Superior temporal gyrus (tissue), 1 donor: Measurements from ENCODE around the gene PDE4B.

ENCODE experiments used
- DNase-seq: peaks from one replicate; pipeline ENCODE4 v3.0.0-alpha.2; 2016; ENCODE audit errors: extremely low spot score

PDE4B gene

DNA sequence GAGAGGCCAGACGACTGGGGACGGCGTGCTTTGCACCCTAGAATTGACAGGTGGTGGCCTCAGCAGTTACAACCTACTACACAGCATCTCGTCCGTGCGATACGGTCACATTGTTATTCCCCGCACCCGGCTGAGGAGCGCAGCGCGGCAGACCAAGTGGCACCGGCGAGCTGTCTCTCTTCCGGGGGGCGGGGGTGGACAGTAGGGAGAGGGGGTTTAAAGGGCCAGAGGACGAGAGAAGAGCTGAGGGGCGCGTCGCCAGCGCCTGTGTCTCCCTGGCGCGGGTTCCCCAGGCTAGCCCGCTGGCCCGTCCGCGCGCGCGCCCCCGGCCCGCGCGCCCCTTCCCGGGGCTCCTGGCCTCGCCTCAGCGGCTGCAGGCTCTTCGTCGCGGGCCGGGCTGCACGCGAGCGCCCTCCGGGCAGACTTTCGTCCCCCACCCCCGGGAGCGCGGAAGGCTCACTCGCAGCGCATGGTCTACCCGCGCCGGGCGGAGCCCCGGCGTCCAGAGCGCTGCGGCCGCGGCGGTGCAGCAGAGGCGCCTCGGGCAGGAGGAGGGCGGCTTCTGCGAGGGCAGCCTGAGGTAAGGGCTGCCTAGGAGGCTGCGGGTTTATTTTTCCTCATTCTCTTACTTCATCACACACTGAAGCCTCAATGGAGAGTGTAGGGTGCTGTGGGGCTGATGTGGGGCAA is at the start of gene PDE4B:
TSS of gene PDE4B (plus strand) at position 227 of the 690 bp plus-strand sequence.
- DNase-seq: no peak

DNA sequence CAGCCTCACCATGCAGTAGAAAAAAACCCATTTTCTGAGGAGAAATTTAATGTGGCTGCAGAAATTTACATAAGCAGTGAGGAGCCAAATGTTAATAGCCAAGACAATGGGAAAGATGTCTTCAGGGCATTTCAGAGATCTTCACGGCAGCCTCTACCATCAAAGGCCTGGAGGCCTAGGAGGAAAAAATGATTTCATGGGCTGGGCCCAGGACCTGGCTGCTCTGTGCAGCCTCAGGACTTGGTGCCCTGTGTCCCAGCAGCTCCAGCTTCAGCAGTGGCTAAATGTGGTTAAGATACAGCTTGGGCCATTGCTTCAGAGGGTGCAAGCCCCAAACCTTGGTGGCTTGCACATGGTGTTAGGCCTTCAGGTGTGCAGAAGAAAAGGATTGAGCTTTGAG is 48.0 kb upstream of the PDE4B start:
- DNase-seq: no peak

DNA sequence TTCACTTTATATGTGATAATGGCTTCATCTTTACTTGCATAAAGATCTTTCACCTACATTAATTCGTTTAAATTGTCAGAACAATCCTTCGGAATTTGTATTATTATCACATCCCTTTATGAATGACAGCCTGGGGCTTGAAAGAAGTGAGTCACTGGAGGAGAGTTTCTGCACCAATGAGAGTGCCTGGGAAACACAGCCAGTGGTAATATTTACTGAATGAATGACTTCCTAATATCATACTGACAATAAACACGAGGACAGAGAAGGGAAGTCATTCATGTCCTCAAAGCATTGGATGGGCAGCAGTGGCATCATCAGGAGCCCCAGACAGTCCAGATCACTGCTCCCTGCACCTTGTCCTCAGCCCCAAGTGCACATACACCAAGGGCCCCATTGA is 40.7 kb upstream of the PDE4B start:
- no peak for DNase-seq

DNA sequence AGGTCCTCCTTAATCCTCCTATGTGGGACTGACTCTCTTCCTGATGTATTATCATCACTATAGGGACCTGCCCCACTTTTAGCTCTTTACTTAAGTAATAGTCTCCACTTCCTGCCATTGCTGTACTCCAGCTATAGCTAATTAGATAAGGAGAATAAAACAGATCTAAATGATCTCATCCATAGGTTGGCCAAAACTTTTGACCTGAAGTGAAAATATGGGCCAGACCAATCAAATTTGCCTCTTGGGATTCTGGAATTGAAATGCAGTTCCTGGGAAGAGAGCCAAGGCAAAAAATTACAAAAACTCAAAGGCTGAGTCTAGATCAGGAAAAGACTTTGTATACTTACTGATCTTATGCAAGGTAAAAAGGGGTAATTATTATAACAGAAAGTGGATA is 36.1 kb upstream of the PDE4B start:
- no peak for DNase-seq

DNA sequence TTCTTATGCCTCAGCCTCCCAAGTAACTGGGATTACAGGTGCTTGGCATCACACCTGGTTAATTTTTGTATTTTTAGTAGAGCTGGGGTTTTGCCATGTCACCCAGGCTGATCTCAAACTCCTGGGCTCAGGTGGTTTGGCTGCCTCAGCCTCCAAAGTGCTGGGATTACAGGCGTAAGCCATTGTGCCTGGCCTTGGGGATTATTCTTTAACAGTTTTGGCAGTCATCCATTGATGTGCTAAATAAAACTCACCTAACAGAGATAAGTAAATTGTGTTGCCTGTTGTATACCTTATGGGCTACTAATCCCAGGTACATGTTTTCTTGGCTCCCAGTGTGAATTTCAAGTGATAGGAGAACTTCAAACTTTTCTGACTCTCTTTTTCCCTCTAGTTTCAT is 35.2 kb upstream of the PDE4B start:
- no peak for DNase-seq

DNA sequence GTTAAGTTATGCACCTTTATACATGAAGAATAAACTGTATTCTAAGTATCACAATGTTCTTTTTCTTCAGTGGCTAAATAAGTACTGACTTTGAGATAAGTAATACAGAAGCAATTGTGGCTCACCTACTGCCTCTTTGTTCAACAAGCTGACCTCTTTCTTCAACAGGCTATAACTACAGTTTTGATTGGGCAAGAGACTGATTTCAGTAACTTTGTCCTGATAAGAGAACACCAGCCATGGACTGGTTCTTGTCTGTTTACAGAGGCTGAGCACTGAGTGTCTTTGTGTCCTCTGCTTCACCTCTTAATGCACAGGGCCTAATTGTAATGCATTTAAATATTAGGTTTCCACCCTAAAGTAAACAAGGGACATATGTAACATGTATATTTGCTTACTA is 34.6 kb upstream of the PDE4B start:
- no peak for DNase-seq

DNA sequence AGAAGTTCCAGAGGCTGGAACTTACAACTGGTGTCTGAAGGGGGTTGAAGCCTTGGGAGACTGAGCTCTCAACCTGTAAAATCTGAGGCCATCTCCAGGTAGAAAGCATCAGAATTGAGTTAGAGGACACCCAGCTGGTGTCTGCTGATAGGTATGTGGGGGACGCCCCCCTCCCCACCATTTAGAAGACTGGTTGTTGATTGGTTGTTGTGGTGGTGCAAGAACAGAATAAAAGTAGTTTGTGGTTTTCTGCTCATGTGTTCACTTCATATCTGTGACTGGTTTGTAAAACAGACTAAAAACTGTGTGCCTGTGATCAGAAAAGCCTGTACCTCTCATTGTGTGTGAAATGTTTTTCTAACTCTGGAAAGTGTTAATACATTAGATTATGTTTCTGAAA is 33.2 kb upstream of the PDE4B start:
- DNase-seq: no peak

DNA sequence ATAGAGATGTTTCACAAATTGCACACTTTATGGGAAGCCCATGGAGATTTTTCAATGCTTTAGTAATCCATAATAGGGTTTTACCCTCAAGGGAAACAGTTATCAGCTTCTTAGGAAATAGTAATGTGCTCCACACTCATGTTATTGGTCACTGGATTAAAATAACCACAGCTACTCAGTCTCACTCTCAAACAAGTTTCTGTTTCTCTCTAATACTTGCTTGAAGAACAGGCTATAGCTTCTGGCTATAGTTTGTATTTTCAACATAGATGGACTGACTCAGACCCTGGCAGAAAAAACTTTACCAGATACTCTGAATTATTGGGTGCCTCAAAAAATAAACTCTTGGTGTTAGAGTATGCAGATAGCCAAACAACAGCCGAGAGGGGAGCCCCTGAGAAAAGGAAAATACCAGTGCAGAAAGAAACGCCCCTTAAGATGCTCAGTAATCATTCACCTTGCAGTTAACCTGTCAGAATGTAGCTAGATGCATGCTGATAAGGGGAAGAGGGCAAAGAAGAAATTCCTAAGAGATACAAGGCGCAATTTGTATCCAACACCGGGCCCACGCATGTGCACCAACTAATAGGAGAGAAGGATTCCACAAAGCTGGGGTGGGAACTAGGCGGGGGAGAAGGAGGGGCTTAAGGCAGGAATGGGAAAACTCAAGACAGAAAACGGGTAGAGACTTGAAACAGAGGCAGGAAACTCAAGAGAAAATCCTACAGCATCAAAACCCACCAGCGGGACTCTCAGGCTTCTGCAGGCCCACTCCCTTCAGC is 30.4 kb upstream of the PDE4B start:
- no peak for DNase-seq

DNA sequence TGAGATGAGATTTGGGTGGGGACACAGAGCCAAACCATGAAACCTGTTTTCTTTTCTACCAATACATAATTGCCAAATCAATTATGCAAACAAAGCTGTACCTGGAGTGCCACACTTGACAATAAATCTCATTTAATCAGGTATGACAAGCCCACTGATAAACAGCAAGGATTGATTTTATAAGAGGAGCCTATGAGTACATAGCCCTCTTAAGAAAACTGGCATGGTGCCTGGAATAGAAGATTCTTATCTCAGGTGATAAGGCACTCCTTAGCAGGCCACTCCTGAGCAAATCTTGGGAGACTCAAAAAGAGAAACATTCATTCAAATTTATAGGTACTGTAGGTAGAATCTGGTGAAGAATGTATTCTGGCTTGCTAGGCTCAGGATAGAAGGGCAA is 28.6 kb upstream of the PDE4B start:
- no peak for DNase-seq

DNA sequence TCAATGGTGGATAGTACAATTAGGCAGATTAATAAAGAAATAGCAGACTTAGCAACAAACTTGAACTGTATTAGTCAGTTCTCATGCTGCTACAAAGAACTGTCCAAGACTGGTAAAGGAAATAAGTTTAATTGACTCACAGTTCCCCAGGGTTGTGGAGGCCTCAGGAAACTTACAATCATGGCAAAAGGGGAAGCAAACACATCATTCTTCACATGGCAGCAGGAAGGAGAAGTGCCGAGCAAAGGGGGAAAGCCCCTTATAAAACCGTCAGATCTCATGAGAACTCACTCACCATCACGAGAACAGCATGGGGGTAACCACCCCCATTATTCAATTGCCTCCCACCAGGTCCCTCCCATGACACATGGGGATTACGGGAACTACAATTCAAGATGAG is 27.1 kb upstream of the PDE4B start:
- no peak for DNase-seq

DNA sequence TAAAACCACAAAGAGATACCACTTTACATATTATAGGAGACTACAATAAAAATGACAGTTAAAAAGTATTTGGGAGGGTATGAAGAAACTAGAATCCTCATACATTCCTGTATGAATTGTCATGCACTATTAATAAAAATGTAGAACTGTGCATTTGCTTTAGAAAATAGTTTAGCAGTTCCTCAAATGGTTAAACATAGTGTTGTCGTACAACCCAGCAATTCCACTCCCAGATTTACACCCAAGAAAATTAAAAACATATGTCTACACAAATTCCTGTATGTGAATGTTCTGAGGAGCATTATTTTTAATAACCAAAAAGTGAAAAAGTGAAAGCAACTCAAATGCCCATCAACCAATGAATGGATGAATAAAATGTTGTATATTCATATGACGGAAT is 23.1 kb upstream of the PDE4B start:
- no peak for DNase-seq

DNA sequence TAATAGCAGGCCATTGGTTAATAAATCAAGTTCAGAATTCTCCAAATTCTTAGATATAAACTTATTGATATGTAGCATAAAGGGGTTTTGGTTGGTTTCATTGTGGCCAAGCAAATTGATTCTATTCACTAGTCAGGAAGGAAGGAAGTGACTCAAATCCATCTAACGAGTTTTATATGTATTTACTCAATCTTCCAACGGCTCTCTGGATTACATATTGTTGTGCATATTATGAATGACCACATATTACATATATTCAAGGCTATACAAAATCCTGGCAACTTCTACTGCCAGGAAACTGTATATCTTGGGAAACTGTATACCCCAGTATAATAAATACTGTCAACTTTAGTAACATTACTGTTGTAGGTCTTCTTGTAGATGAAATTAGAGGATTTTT is 20.1 kb upstream of the PDE4B start:
- DNase-seq: no peak

DNA sequence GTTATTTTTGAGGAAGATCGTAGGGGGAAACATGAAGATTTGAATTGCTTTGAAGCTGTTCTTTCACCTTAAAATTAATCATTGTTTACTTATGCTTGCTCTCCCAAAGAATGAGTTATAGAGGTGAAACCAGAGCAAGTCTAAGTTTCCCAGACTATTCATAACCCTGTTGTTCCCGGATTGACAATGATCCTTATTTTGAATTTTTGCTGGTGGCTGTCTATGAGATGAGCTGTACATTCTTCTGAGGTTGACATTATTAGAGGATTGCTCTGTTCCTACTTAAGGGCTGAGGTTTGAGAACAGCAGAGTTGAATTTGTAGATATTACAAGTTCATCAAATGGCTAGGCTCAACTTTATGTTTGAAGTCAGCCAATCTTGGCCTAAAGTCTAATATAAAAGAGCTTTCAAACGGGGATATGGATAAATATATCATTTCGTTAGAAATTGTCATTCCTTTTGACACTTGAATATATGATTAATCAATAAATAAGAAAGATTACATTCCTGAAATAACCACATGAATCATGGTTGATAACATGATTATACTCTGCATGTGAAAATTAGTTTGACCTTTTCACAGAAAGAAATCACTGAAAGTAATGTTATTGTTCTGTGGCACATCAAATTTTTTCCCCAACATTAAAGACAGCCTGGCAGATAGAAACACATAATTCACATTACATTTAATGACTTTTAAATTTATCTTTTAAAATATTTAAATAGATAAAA is 19.1 kb upstream of the PDE4B start:
- no peak for DNase-seq

DNA sequence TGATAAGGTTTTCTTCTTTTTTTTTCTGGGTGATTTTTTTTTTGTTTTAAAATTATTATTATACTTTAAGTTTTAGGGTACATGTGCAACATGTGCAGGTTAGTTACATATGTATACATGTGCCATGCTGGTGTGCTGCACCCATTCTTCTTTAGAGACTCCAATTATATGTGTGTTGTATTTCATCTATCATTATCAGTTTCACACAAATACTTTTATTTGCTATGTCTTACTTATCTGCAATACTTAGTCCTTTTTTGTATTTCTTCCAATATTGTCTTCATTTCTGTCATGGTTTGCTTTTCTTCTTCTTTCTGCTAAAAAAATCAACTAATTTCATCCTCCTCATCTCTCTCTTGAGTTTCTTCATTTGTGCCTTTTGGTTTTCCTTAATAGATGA is 3.9 kb upstream of the PDE4B start:
- no peak for DNase-seq

DNA sequence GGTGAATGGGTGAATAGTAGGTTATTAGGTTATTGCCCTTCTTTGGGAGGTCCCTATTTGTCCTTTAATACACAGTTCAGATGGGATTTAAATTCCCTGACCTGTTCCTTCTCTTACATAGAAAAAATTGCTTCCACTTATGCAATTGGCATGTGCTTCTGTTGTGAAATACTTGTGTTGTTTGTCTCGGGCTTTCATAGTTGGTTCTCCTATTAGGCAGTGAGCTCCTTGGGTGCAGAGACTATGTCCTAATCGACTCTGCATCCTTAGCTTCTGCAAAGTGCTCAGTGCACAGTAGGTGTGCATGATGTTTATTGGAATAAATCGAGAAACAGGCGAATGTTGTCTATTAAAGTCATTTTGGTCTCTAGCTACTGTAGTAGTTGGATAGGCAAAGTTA is 1.3 kb upstream of the PDE4B start:
- DNase-seq: no peak

DNA sequence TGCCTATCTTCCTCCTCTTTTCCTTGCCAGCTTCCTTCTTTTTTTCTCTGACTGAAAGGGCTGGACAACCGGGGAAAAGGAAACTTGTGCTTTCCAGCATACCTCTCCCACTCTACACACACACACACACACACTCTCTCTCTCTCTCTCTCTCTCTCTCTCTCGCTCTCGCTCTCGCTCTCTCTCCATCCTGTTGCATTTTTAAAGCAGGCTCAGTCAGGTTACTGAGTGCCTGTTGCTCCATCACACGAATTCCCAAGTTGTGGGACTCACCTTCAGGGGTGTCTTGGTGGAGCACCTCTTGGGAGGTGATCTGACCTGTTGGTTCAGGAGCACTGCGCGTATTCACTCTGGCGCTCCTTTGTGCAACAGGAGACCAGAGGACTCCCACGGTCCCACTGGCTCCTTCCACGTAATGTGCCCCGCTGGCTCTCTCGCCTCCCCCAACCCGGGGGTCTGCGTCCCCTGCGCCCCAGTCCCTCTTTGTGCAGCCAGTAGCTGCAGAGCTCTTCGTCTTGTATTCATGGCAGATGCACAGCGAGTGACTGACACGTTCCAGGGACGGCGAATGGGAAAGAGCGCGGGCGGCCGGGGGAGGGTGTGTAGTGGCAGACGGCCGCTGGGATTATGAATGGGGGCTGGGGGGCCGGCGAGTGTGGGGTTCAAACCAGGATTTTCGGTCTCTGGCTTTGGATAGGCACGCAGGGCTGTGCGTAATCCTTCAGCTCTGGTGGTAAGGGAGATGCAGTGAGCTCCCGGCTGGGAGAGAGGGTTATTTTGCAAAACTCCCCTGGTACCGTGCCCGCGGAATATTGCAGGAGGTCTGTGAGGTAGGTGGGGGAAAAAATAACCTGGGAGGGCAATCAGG is 660 bp upstream of the PDE4B start:
- no peak for DNase-seq

DNA sequence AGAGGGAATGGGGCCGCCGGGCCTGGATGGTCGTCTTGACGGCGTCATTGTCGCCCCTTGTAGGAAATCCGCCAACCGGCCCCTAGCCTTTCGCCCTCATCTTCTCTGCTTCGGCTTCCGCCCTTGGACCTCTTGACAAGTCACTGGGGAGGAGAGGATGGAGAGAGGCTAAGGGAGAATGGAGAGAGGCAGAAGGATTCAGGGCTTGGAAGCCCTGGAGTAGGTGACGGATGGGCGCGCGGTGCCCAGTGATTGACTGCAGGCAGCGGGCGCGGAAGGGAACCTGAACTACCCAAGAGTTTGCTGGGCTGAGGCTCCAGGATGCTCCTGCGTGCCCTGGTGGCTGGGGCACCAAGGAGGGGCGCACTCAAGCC is 651 bp downstream of the PDE4B start:
- no peak for DNase-seq

DNA sequence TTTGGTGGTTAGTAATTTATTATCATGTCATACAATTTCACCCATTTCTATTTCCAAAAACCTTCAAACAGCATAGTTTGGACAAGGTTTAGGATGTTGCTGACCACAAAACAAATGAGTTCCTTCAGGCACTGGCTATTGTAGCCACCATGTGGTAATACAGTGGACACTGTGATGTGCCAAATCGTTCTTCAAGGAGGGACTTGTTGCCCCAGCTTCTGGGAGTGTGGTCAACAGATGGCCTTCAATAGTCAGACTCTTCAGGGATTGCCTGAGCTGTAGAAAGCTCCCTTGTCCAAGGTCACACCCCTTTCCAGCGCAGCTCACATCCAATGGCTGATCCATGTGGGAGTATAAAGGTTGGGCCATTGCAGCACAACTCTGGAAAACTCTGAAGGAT is 2.6 kb downstream of the PDE4B start:
- DNase-seq: no peak

DNA sequence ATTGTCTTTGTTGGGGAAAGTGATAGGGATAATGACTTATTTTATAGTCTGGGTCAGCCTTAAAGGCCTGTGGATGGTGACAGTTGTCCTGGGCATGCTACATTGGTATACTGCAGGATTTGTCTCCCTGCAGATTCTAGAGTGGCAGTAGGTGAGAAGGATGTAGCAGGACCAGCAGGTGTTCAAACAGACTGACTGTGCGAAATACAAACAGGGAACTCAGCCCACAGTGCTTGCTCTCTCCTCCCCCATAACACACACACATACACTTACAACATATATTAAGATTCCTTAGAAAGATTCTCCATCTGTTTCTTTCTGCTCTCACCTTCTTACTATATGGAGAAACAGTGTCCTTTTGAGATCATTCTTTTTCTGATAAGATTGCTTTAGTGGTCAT is 6.9 kb downstream of the PDE4B start:
- DNase-seq: no peak

DNA sequence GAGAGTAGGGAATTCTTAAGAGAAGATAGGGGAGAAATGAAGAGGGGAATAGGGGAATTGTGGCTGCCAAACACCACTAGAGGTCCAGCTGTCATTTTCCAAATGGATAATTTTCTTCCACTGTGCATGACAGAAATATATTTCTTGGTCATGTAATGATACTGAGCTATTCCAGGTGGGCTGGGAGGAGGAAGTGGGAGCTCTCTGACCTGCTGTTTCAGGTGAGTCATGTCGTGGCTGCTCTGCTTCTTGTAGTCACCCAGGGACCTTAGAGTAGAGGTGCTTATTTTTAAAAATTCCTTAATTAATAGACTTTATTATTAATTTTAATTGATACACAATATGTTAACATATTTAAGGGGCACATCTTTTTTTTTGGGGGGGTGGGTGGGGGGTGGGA is 11.9 kb downstream of the PDE4B start:
- DNase-seq: no peak

DNA sequence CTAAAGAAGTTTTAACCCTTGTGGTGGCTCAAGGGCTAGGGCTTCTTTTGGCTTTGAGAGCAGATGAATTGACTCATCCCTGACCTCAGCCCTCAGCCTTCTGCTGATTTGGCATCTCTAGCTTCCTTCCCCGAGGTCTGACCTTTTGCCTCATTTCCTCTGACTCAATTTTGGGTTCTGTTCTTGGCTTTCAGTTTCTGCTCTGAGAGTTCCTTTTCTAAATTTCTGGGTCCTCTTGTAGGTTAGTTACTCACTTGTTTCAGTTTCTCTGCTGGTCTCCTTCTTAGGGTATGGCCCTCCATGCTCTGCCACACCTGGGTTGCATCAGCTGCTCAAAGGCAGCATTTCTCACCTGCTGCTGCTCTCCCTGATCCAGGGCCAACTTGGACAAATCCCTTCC is 19.4 kb downstream of the PDE4B start:
- no peak for DNase-seq

DNA sequence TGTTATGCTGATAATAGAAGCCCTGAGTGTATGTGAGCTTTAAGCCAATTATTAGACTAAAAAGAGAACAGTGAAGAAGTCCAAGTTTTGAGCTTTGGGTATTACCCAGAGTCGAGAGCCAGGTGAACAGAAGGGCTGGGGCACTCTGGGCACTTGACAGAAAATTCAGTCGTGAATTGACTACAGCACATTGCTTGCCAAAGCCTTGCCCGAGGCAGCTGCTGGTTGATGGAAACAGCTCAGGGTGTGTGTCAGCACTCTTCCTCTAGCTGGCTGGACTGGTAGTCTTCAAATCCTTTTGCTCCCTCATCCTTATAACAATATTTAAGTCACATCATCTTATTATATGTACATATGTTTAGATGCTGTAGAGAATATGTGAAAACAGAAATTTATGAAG is 21.3 kb downstream of the PDE4B start:
- DNase-seq: peak; percentile 51
